CD4-positive, alpha-beta T cell (primary cell): ENCODE results near the gene REEP5. TPM values are rescaled to one million over a fixed set of nuclear protein-coding genes. Genes with fewer than 3 reads are reported as not detected.

Source experiments
- ATAC-seq: fragments of 200-7000 bp; cut with Tn5 transposase; one replicate; pipeline ENCODE4 v1.10.0; 2022; ENCODE audit warnings: mild to moderate bottlenecking; ENCODE audit not compliant: poor library complexity
- CTCF ChIA-PET: fragments of 350-600 bp; sonication (Branson Sonifier 250); formaldehyde crosslinking; loops from one replicate; lab custom pipeline; 2021; ENCODE audit warnings: antibody characterized with exemption, inconsistent platforms; lab: Charles Lee
- POLR2A ChIA-PET: fragments of 350-600 bp; sonication (Branson Sonifier 250); formaldehyde crosslinking; loops from one replicate; lab custom pipeline; 2021; ENCODE audit warnings: antibody characterized with exemption, inconsistent platforms; lab: Charles Lee
- DNase-seq, 14 experiments: peaks; one replicate each; pipeline ENCODE4 v3.0.0-alpha.2; 2013 to 2020; ENCODE audit warnings: mixed read lengths in 2 of 14
- H3K27ac ChIP-seq, 2 donors: one replicate each; pipeline versions ENCODE4 v1.5.1 to v1.7.0; 2013; ENCODE audit warnings: low read length in 2 of 2, low read depth in 1 of 2, mild to moderate bottlenecking in 1 of 2
- H3K27me3 ChIP-seq, 2 experiments: 1 replicate in 1 of 2; 2 replicates in 1 of 2; pipeline versions ENCODE4 v1.6.1 to v1.7.0; 2013; ENCODE audit warnings: low read length in 2 of 2, control low read depth in 1 of 2, mild to moderate bottlenecking in 1 of 2, moderate library complexity in 1 of 2; ENCODE audit not compliant: insufficient read depth in 2 of 2, control insufficient read depth in 1 of 2
- H3K36me3 ChIP-seq: one replicate; pipeline ENCODE4 v1.6.1; 2013; ENCODE audit warnings: low read length, control low read depth; ENCODE audit not compliant: insufficient read depth
- H3K4me1 ChIP-seq: one replicate; pipeline ENCODE4 v1.6.1; 2013; ENCODE audit warnings: low read length, control low read depth; ENCODE audit not compliant: insufficient read depth
- H3K4me3 ChIP-seq: one replicate; pipeline ENCODE4 v1.5.1; 2013; ENCODE audit warnings: mild to moderate bottlenecking, low read length, moderate library complexity
- H3K9me3 ChIP-seq, 2 experiments: 1 replicate in 1 of 2; 2 replicates in 1 of 2; pipeline versions ENCODE4 v1.6.1 to v1.7.0; 2013; ENCODE audit warnings: low read length in 2 of 2, mild to moderate bottlenecking in 2 of 2, control low read depth in 1 of 2, moderate library complexity in 1 of 2; ENCODE audit not compliant: control insufficient read depth in 1 of 2, insufficient read depth in 1 of 2
- H3K27ac Mint-ChIP-seq: one replicate; pipeline ENCODE4 v1.8.0; 2020; ENCODE audit warnings: mixed read lengths
- H3K27me3 Mint-ChIP-seq: one replicate; pipeline ENCODE4 v1.8.0; 2021; ENCODE audit warnings: mixed read lengths
- H3K36me3 Mint-ChIP-seq: one replicate; pipeline ENCODE4 v1.8.0; 2021; ENCODE audit warnings: low read depth, mixed read lengths
- H3K4me1 Mint-ChIP-seq: one replicate; pipeline ENCODE4 v1.8.0; 2021; ENCODE audit warnings: low read depth, mixed read lengths
- H3K4me3 Mint-ChIP-seq: one replicate; pipeline ENCODE4 v1.8.0; 2020; ENCODE audit warnings: mild to moderate bottlenecking, mixed read lengths
- H3K9me3 Mint-ChIP-seq: one replicate; pipeline ENCODE4 v1.8.0; 2020; ENCODE audit warnings: mixed read lengths
- intact Hi-C, 2 experiments: fragments of 100-400 bp; cut with DNase I in 1 of 2; cut with micrococcal nuclease in 1 of 2; formaldehyde crosslinking; loops; one replicate each; pipeline versions ENCODE4 v1.15.1 to v1.9.0; 2023 to 2025; cut with DNase I, micrococcal nuclease
- total RNA-seq, 174 experiments: library from RNA in 2 of 174; stranded (reverse) in 2 of 174; gene quantifications; one replicate each; pipeline ENCODE4 v1.2.3 and lab custom pipeline; 2021 to 2026
- TF ChIP-seq, protein P1 (sequence below): fragments of 200-600 bp; IDR thresholded peaks from one replicate; pipeline ENCODE4 v1.8.0; 2022; ENCODE audit warnings: antibody characterized with exemption, mild to moderate bottlenecking

The REEP5 gene
- total RNA-seq, 2 experiments from 2014 or later, result 25.3 to 26.6 TPM

- intact Hi-C loops, result no loop called here
- Histone ChIP-seq H3K27ac (no peak overlapping the region), H3K4me1 (no peaks in the 10 kb centered on the region), H3K36me3 (no peaks in the 10 kb centered on the region), H3K4me3 (no peak overlapping the region), H3K9me3 (no peaks in the 10 kb centered on the region), H3K27me3 (no peaks in the 10 kb centered on the region)
- H3K9me3 Mint-ChIP-seq, result no peaks in the 10 kb centered on the region
- no peak overlapping the region for H3K27ac Mint-ChIP-seq
- no peaks in the 10 kb centered on the region for H3K36me3 Mint-ChIP-seq
- no peak overlapping the region for H3K4me3 Mint-ChIP-seq
- ChIA-PET POLR2A (no interaction called here), CTCF (no interaction called here)
- no peaks in the 10 kb centered on the region for H3K27me3 Mint-ChIP-seq
- no peaks in the 10 kb centered on the region for H3K4me1 Mint-ChIP-seq
- DNase-seq (no peak), ATAC-seq (no peak)
- TF ChIP-seq, protein P1, sequence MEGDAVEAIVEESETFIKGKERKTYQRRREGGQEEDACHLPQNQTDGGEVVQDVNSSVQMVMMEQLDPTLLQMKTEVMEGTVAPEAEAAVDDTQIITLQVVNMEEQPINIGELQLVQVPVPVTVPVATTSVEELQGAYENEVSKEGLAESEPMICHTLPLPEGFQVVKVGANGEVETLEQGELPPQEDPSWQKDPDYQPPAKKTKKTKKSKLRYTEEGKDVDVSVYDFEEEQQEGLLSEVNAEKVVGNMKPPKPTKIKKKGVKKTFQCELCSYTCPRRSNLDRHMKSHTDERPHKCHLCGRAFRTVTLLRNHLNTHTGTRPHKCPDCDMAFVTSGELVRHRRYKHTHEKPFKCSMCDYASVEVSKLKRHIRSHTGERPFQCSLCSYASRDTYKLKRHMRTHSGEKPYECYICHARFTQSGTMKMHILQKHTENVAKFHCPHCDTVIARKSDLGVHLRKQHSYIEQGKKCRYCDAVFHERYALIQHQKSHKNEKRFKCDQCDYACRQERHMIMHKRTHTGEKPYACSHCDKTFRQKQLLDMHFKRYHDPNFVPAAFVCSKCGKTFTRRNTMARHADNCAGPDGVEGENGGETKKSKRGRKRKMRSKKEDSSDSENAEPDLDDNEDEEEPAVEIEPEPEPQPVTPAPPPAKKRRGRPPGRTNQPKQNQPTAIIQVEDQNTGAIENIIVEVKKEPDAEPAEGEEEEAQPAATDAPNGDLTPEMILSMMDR, result no peak
These were observed 34.6 kb upstream of the REEP5 start for GRCh38 chr5:112956606-112957005.

DNA sequence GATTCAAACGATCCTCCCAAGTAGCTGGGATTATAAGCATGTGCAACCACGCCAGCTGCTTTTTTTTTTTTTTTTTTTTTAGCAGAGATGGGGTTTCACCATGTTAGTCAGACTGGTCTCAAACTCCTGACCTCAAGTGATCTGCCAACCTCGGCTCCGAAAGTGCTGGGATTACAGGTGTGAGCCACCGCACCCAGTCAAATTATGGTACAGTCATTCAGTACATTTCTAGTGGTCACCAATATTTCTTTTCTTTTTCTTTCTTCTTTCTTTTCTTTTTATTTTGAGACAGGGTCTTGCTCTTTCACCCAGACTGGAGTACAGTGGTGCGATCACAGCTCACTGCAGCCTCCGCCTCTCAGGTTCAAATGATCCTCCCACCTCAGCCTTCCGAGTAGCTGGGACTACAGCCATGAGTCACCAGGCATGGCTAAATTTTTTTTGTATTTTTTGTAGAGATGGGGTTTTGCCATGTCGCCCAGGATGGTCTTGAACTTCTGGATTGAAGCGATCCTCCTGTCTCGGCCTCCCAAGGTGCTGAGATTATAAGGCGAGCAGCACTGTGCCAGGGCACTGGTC, 29.2 kb upstream of the REEP5 start:
- DNase-seq, result no peak
- Histone ChIP-seq H3K27ac (no peak overlapping the region), H3K4me1 (no peaks in the 10 kb centered on the region), H3K9me3 (no peaks in the 10 kb centered on the region), H3K27me3 (no peaks in the 10 kb centered on the region), H3K4me3 (no peak overlapping the region), H3K36me3 (no peaks in the 10 kb centered on the region)
- Mint-ChIP-seq H3K9me3 (no peaks in the 10 kb centered on the region), H3K27me3 (no peaks in the 10 kb centered on the region), H3K4me3 (no peak overlapping the region), H3K4me1 (peaks cover 5% of the 10 kb centered on the region), H3K27ac (no peak overlapping the region), H3K36me3 (no peaks in the 10 kb centered on the region)
- ChIA-PET POLR2A (no interaction called here), CTCF (no interaction called here)
- intact Hi-C loops, result no loop called here
- TF ChIP-seq, protein P1, result no peak
- no peak for ATAC-seq

GRCh38 chr5:112948458-112948857, 26.4 kb upstream of the REEP5 start:
- Histone ChIP-seq H3K27ac (no peak overlapping the region), H3K36me3 (no peaks in the 10 kb centered on the region), H3K4me3 (no peak overlapping the region), H3K27me3 (no peaks in the 10 kb centered on the region), H3K9me3 (no peaks in the 10 kb centered on the region), H3K4me1 (no peaks in the 10 kb centered on the region)
- ChIA-PET POLR2A (interaction anchor here (2.1 kb wide), 1 partner anchor 28 kb away, joined by 4 read pairs; the partner anchor contains the start of gene DCP2), CTCF (no interaction called here)
- H3K4me1 Mint-ChIP-seq, result peaks cover 14% of the 10 kb centered on the region
- intact Hi-C loops, result no loop called here
- ATAC-seq, result no peak
- DNase-seq, result no peak
- no peaks in the 10 kb centered on the region for H3K27me3 Mint-ChIP-seq
- no peak overlapping the region for H3K4me3 Mint-ChIP-seq
- TF ChIP-seq, protein P1, result no peak
- H3K27ac Mint-ChIP-seq, result no peak overlapping the region
- no peaks in the 10 kb centered on the region for H3K9me3 Mint-ChIP-seq
- H3K36me3 Mint-ChIP-seq, result no peaks in the 10 kb centered on the region
